ENCODE results near the gene CD74. TPM values are rescaled to one million over a fixed set of nuclear protein-coding genes. Genes with fewer than 3 reads are reported as not detected.

CD74 gene
- total RNA-seq, 1 experiment from 2014 or later = 12.7 TPM

GRCh38 chr5:150377964-150378694, 34.6 kb downstream of the CD74 start:
- BruUV-seq (replicated peaks) = no TSS peak
- ChIA-PET POLR2A (no interaction called here), CTCF (no interaction called here)
- Histone ChIP-seq H3K4me3 (ENCODE audit: low read depth in 2 of 2, low read length in 2 of 2) (no peak overlapping the region), H3K4me1 (ENCODE audit: control insufficient read depth, insufficient read depth, low read length) (no peaks in the 10 kb centered on the region), H3K9me3 (ENCODE audit: control insufficient read depth, insufficient read depth, low read depth, low read length) (no peaks in the 10 kb centered on the region), H3K27ac (ENCODE audit: low read length) (no peak overlapping the region), H3K27me3 (ENCODE audit: control insufficient read depth, insufficient read depth, low read length) (no peaks in the 10 kb centered on the region), H3K36me3 (ENCODE audit: control insufficient read depth, insufficient read depth, low read length) (peaks cover 27% of the 10 kb centered on the region)
- no peak for TF ChIP-seq CTCF (IDR thresholded peaks at IDR 0.05)
- no peak for DNase-seq (ENCODE audit: low read depth, low spot score)
- intact Hi-C loops (cut with micrococcal nuclease; ENCODE audit: unreplicated experiment) = no loop called here
- ATAC-seq = no peak
- in situ Hi-C loops (cut with HindIII; ENCODE audit: low pct_unique_long_range_greater_than_20kb, low sequenced_read_pairs) = no loop called here

GRCh38 chr5:150376799-150377771, 35.6 kb downstream of the CD74 start:
- ChIA-PET CTCF (no interaction called here), POLR2A (no interaction called here)
- in situ Hi-C loops (cut with HindIII; ENCODE audit: low pct_unique_long_range_greater_than_20kb, low sequenced_read_pairs) (no loop called here), intact Hi-C loops (cut with micrococcal nuclease; ENCODE audit: unreplicated experiment) (no loop called here)
- Histone ChIP-seq H3K4me1 (ENCODE audit: control insufficient read depth, insufficient read depth, low read length) (no peaks in the 10 kb centered on the region), H3K36me3 (ENCODE audit: control insufficient read depth, insufficient read depth, low read length) (peaks cover 27% of the 10 kb centered on the region), H3K4me3 (ENCODE audit: low read depth in 2 of 2, low read length in 2 of 2) (no peak overlapping the region), H3K27me3 (ENCODE audit: control insufficient read depth, insufficient read depth, low read length) (no peaks in the 10 kb centered on the region), H3K27ac (ENCODE audit: low read length) (no peak overlapping the region), H3K9me3 (ENCODE audit: control insufficient read depth, insufficient read depth, low read depth, low read length) (no peaks in the 10 kb centered on the region)
- TF ChIP-seq TCF7L2 (IDR thresholded peaks at IDR 0.05; ENCODE audit: low read depth, low read length) = no peak
- TF ChIP-seq SIN3A (IDR thresholded peaks at IDR 0.05; ENCODE audit: borderline replicate concordance, insufficient read depth, low read depth, low read length) = no peak
- TF ChIP-seq POLR2AphosphoS5 (IDR thresholded peaks at IDR 0.05; ENCODE audit: low read depth, low read length) = no peak
- TF ChIP-seq CTCF (IDR thresholded peaks at IDR 0.05) = no peak
- TF ChIP-seq, protein P1, sequence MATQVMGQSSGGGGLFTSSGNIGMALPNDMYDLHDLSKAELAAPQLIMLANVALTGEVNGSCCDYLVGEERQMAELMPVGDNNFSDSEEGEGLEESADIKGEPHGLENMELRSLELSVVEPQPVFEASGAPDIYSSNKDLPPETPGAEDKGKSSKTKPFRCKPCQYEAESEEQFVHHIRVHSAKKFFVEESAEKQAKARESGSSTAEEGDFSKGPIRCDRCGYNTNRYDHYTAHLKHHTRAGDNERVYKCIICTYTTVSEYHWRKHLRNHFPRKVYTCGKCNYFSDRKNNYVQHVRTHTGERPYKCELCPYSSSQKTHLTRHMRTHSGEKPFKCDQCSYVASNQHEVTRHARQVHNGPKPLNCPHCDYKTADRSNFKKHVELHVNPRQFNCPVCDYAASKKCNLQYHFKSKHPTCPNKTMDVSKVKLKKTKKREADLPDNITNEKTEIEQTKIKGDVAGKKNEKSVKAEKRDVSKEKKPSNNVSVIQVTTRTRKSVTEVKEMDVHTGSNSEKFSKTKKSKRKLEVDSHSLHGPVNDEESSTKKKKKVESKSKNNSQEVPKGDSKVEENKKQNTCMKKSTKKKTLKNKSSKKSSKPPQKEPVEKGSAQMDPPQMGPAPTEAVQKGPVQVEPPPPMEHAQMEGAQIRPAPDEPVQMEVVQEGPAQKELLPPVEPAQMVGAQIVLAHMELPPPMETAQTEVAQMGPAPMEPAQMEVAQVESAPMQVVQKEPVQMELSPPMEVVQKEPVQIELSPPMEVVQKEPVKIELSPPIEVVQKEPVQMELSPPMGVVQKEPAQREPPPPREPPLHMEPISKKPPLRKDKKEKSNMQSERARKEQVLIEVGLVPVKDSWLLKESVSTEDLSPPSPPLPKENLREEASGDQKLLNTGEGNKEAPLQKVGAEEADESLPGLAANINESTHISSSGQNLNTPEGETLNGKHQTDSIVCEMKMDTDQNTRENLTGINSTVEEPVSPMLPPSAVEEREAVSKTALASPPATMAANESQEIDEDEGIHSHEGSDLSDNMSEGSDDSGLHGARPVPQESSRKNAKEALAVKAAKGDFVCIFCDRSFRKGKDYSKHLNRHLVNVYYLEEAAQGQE (IDR thresholded peaks at IDR 0.05; ENCODE audit: insufficient read depth in 1 of 2, low read depth in 2 of 2, low read length in 1 of 2) = no peak
- ATAC-seq (peak; percentile 7; the same call in 1 of the 2 replicates), DNase-seq (ENCODE audit: low read depth, low spot score) (no peak)
- BruUV-seq (replicated peaks) = no TSS peak
